ENCODE measurements around the gene PDZD8.

Gene PDZD8

GRCh38 chr10:117260084-117260483 is 115.2 kb downstream of the PDZD8 start:
- Histone ChIP-seq H3K4me2 (ENCODE audit: low read length) (no peak overlapping the region), H3K9ac (ENCODE audit: low read depth, low read length) (no peak overlapping the region), H3K4me1 (ENCODE audit: control insufficient read depth, insufficient read depth, low read length) (no peaks in the 10 kb centered on the region), H3K27me3 (ENCODE audit: control insufficient read depth, insufficient read depth, low read length) (peaks cover 37% of the 10 kb centered on the region), H3K9me3 (replicated peaks; ENCODE audit: low read length) (no peaks in the 10 kb centered on the region), H3K4me3 (ENCODE audit: low read length) (no peak overlapping the region), H3K36me3 (ENCODE audit: insufficient read depth, low read length) (no peaks in the 10 kb centered on the region)

- Histone ChIP-seq H3K27me3 (ENCODE audit: control insufficient read depth, insufficient read depth, low read length) (peaks cover 37% of the 10 kb centered on the region), H3K4me2 (ENCODE audit: low read length) (no peak overlapping the region), H3K36me3 (ENCODE audit: insufficient read depth, low read length) (no peaks in the 10 kb centered on the region)
Measured at GRCh38 chr10:117259279-117259678, 116.0 kb downstream of the PDZD8 start.

GRCh38 chr10:117257721-117258120 is 117.5 kb downstream of the PDZD8 start:
- H3K4me1 ChIP-seq (ENCODE audit: control insufficient read depth, insufficient read depth, low read length): no peaks in the 10 kb centered on the region

More at GRCh38 chr10:117259279-117259678, 116.0 kb downstream of the PDZD8 start:
- no peaks in the 10 kb centered on the region for H3K9me3 ChIP-seq (replicated peaks; ENCODE audit: low read length)
- no peaks in the 10 kb centered on the region for H3K4me1 ChIP-seq (ENCODE audit: control insufficient read depth, insufficient read depth, low read length)
- H3K4me3 ChIP-seq (ENCODE audit: low read length): no peak overlapping the region
- H3K9ac ChIP-seq (ENCODE audit: low read depth, low read length): no peak overlapping the region

GRCh38 chr10:117256910-117257309 is 118.3 kb downstream of the PDZD8 start:
- Histone ChIP-seq H3K27me3 (ENCODE audit: control insufficient read depth, insufficient read depth, low read length) (peaks cover 31% of the 10 kb centered on the region), H3K4me3 (ENCODE audit: low read length) (no peak overlapping the region), H3K4me1 (ENCODE audit: control insufficient read depth, insufficient read depth, low read length) (no peaks in the 10 kb centered on the region)

More at GRCh38 chr10:117257721-117258120, 117.5 kb downstream of the PDZD8 start:
- Histone ChIP-seq H3K27me3 (ENCODE audit: control insufficient read depth, insufficient read depth, low read length) (peaks cover 37% of the 10 kb centered on the region), H3K36me3 (ENCODE audit: insufficient read depth, low read length) (no peaks in the 10 kb centered on the region), H3K9me3 (replicated peaks; ENCODE audit: low read length) (no peaks in the 10 kb centered on the region), H3K9ac (ENCODE audit: low read depth, low read length) (no peak overlapping the region), H3K4me3 (ENCODE audit: low read length) (no peak overlapping the region), H3K4me2 (ENCODE audit: low read length) (no peak overlapping the region)

GRCh38 chr10:117255835-117256460 is 119.3 kb downstream of the PDZD8 start:
- H3K9me3 ChIP-seq (replicated peaks; ENCODE audit: low read length): no peaks in the 10 kb centered on the region
- peaks cover 24% of the 10 kb centered on the region for H3K27me3 ChIP-seq (ENCODE audit: control insufficient read depth, insufficient read depth, low read length)
- H3K4me2 ChIP-seq (ENCODE audit: low read length): no peak overlapping the region
- H3K36me3 ChIP-seq (ENCODE audit: insufficient read depth, low read length): no peaks in the 10 kb centered on the region
- H3K4me3 ChIP-seq (ENCODE audit: low read length): no peak overlapping the region
- H3K4me1 ChIP-seq (ENCODE audit: control insufficient read depth, insufficient read depth, low read length): no peaks in the 10 kb centered on the region
- H3K9ac ChIP-seq (ENCODE audit: low read depth, low read length): no peak overlapping the region

More at GRCh38 chr10:117256910-117257309, 118.3 kb downstream of the PDZD8 start:
- Histone ChIP-seq H3K9ac (ENCODE audit: low read depth, low read length) (no peak overlapping the region), H3K4me2 (ENCODE audit: low read length) (no peak overlapping the region), H3K9me3 (replicated peaks; ENCODE audit: low read length) (no peaks in the 10 kb centered on the region), H3K36me3 (ENCODE audit: insufficient read depth, low read length) (no peaks in the 10 kb centered on the region)

GRCh38 chr10:117254774-117255735 is 120.2 kb downstream of the PDZD8 start:
- Histone ChIP-seq H3K9ac (ENCODE audit: low read depth, low read length) (no peak overlapping the region), H3K36me3 (ENCODE audit: insufficient read depth, low read length) (no peaks in the 10 kb centered on the region), H3K9me3 (replicated peaks; ENCODE audit: low read length) (no peaks in the 10 kb centered on the region), H3K4me2 (ENCODE audit: low read length) (no peak overlapping the region), H3K4me3 (ENCODE audit: low read length) (no peak overlapping the region), H3K4me1 (ENCODE audit: control insufficient read depth, insufficient read depth, low read length) (no peaks in the 10 kb centered on the region), H3K27me3 (ENCODE audit: control insufficient read depth, insufficient read depth, low read length) (peaks cover 23% of the 10 kb centered on the region)

GRCh38 chr10:117254338-117254737 is 120.9 kb downstream of the PDZD8 start:
- H3K4me2 ChIP-seq (ENCODE audit: low read length): no peak overlapping the region
- H3K36me3 ChIP-seq (ENCODE audit: insufficient read depth, low read length): no peaks in the 10 kb centered on the region
- H3K9ac ChIP-seq (ENCODE audit: low read depth, low read length): no peak overlapping the region
- H3K4me3 ChIP-seq (ENCODE audit: low read length): no peak overlapping the region
- H3K4me1 ChIP-seq (ENCODE audit: control insufficient read depth, insufficient read depth, low read length): no peaks in the 10 kb centered on the region
- peaks cover 27% of the 10 kb centered on the region for H3K27me3 ChIP-seq (ENCODE audit: control insufficient read depth, insufficient read depth, low read length)
- H3K9me3 ChIP-seq (replicated peaks; ENCODE audit: low read length): no peaks in the 10 kb centered on the region

GRCh38 chr10:117253908-117254307 is 121.3 kb downstream of the PDZD8 start:
- Histone ChIP-seq H3K4me2 (ENCODE audit: low read length) (no peak overlapping the region), H3K4me3 (ENCODE audit: low read length) (no peak overlapping the region), H3K36me3 (ENCODE audit: insufficient read depth, low read length) (no peaks in the 10 kb centered on the region), H3K27me3 (ENCODE audit: control insufficient read depth, insufficient read depth, low read length) (peaks cover 27% of the 10 kb centered on the region), H3K9ac (ENCODE audit: low read depth, low read length) (no peak overlapping the region), H3K9me3 (replicated peaks; ENCODE audit: low read length) (no peaks in the 10 kb centered on the region), H3K4me1 (ENCODE audit: control insufficient read depth, insufficient read depth, low read length) (no peaks in the 10 kb centered on the region)

GRCh38 chr10:117250411-117250810 is 124.8 kb downstream of the PDZD8 start:
- Histone ChIP-seq H3K36me3 (ENCODE audit: insufficient read depth, low read length) (no peaks in the 10 kb centered on the region), H3K27me3 (ENCODE audit: control insufficient read depth, insufficient read depth, low read length) (peaks cover 35% of the 10 kb centered on the region), H3K4me1 (ENCODE audit: control insufficient read depth, insufficient read depth, low read length) (no peaks in the 10 kb centered on the region), H3K4me3 (ENCODE audit: low read length) (no peak overlapping the region), H3K9me3 (replicated peaks; ENCODE audit: low read length) (no peaks in the 10 kb centered on the region), H3K4me2 (ENCODE audit: low read length) (no peak overlapping the region), H3K9ac (ENCODE audit: low read depth, low read length) (no peak overlapping the region)

- H3K27me3 ChIP-seq (ENCODE audit: control insufficient read depth, insufficient read depth, low read length): peaks cover 42% of the 10 kb centered on the region
- no peak overlapping the region for H3K4me3 ChIP-seq (ENCODE audit: low read length)
- no peaks in the 10 kb centered on the region for H3K36me3 ChIP-seq (ENCODE audit: insufficient read depth, low read length)
Measured at GRCh38 chr10:117249493-117250093, 125.6 kb downstream of the PDZD8 start.

GRCh38 chr10:117248750-117249465 is 126.3 kb downstream of the PDZD8 start:
- no peaks in the 10 kb centered on the region for H3K36me3 ChIP-seq (ENCODE audit: insufficient read depth, low read length)
- no peak overlapping the region for H3K9ac ChIP-seq (ENCODE audit: low read depth, low read length)
- no peak overlapping the region for H3K4me3 ChIP-seq (ENCODE audit: low read length)
- H3K4me1 ChIP-seq (ENCODE audit: control insufficient read depth, insufficient read depth, low read length): no peaks in the 10 kb centered on the region
- H3K27me3 ChIP-seq (ENCODE audit: control insufficient read depth, insufficient read depth, low read length): peaks cover 49% of the 10 kb centered on the region
- no peak overlapping the region for H3K4me2 ChIP-seq (ENCODE audit: low read length)
- no peaks in the 10 kb centered on the region for H3K9me3 ChIP-seq (replicated peaks; ENCODE audit: low read length)

More at GRCh38 chr10:117249493-117250093, 125.6 kb downstream of the PDZD8 start:
- Histone ChIP-seq H3K9ac (ENCODE audit: low read depth, low read length) (no peak overlapping the region), H3K4me2 (ENCODE audit: low read length) (no peak overlapping the region), H3K4me1 (ENCODE audit: control insufficient read depth, insufficient read depth, low read length) (no peaks in the 10 kb centered on the region), H3K9me3 (replicated peaks; ENCODE audit: low read length) (no peaks in the 10 kb centered on the region)

Measured in skeletal muscle satellite cell (primary cell).